Gastroesophageal sphincter (tissue), 3 donors: ENCODE data around the gene SCG3.

Experiments
- CTCF ChIP-seq, 4 experiments: fragments of 200-600 bp in 2 of 4; fragments of 450-650 bp in 2 of 4; sonication (generic) in 1 of 4; IDR thresholded peaks; one replicate each; pipeline ENCODE4 v1.5.1; 2017 to 2019; ENCODE audit warnings: antibody characterized with exemption in 4 of 4, mild to moderate bottlenecking in 2 of 4, moderate library complexity in 2 of 4
- EP300 ChIP-seq: sonication (generic); formaldehyde crosslinking; IDR thresholded peaks from one replicate; pipeline ENCODE4 v1.6.1; 2017; ENCODE audit warnings: antibody characterized with exemption, mild to moderate bottlenecking
- POLR2AphosphoS5 ChIP-seq: sonication (generic); formaldehyde crosslinking; IDR thresholded peaks from one replicate; pipeline ENCODE4 v1.6.1; 2017; ENCODE audit warnings: antibody characterized with exemption

- TF ChIP-seq CTCF (IDR thresholded peaks at IDR 0.05), result no peak
- no peak for TF ChIP-seq EP300
- no peak for TF ChIP-seq POLR2AphosphoS5
These were observed 68.9 kb downstream of the SCG3 start for GRCh38 chr15:51750186-51750585.
